Thyroid gland (tissue), 4 donors: ENCODE data around the gene TAF6. TPM values are rescaled to one million over a fixed set of nuclear protein-coding genes. Genes with fewer than 3 reads are reported as not detected.

Experiments
- DNase-seq, 2 donors: peaks; one replicate each; pipeline ENCODE4 v3.0.0-alpha.2; 2019
- H3K27ac ChIP-seq, 3 donors: fragments of 200-600 bp; sonication (generic); 1 replicate in 2 of 3; 2 replicates in 1 of 3; pipeline ENCODE4 v1.5.1; 2016 to 2019; ENCODE audit warnings: mild to moderate bottlenecking in 1 of 3, moderate library complexity in 1 of 3
- H3K27me3 ChIP-seq: fragments of 200-600 bp; sonication (generic); one replicate; pipeline ENCODE4 v1.5.1; 2019
- H3K36me3 ChIP-seq, 2 donors: fragments of 200-600 bp; sonication (generic); one replicate each; pipeline ENCODE4 v1.5.1; 2016 to 2019
- H3K4me1 ChIP-seq, 2 donors: fragments of 200-600 bp; sonication (generic); one replicate each; pipeline ENCODE4 v1.5.1; 2017 to 2019
- H3K4me3 ChIP-seq, 3 donors: fragments of 200-600 bp; sonication (generic); replicated peaks in 1 of 3; 1 replicate in 2 of 3; 2 replicates in 1 of 3; pipeline ENCODE4 v1.5.1; 2016; ENCODE audit warnings: mild to moderate bottlenecking in 1 of 3
- H3K9me3 ChIP-seq: fragments of 200-600 bp; sonication (generic); one replicate; pipeline ENCODE4 v1.5.1; 2017
- CTCF ChIP-seq, 6 experiments: fragments of 200-600 bp in 3 of 6; fragments of 450-650 bp in 3 of 6; sonication (generic) in 3 of 6; IDR thresholded peaks; one replicate each; pipeline ENCODE4 v1.5.1; 2016 to 2019; ENCODE audit warnings: antibody characterized with exemption in 6 of 6, mild to moderate bottlenecking in 2 of 6, inconsistent platforms in 1 of 6, moderate library complexity in 1 of 6
- POLR2A ChIP-seq, 2 donors: fragments of 450-650 bp; IDR thresholded peaks; one replicate each; pipeline ENCODE4 v1.6.1; 2017; ENCODE audit warnings: antibody characterized with exemption in 2 of 2, mild to moderate bottlenecking in 2 of 2, moderate library complexity in 1 of 2
- WGBS, 2 donors: methylation state at CpG; one replicate each; pipeline ENCODE4 v1.1.5; 2017; 5-methylcytosine and 5-hydroxymethylcytosine counted together
- intact Hi-C: fragments of 100-400 bp; cut with DNase I; formaldehyde crosslinking; loops from one replicate; pipeline ENCODE4 v1.15.1; 2023
- total RNA-seq, 4 donors: library from RNA; depleted of rRNA; stranded (reverse); fragments of >200 nt; gene quantifications; one replicate each; pipeline ENCODE4 v1.2.3, GENCODE V29; 2016

Gene TAF6
- total RNA-seq, 4 donors from 2014 or later = 50.3 to 104 (median 85.2) TPM

DNA sequence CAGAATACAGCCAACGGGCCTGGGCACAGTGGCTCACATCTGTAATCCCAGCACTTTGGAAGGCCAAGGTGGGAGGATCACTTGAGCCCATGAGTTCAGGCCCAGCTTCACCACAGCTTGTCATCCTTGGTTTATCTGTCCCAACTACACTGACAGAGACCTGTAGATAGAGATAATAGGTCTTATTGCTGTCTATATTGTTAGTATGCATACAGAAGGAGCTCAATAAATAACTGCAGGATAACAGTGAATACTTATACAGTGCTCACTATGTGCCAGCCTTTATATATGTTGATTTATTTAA, 1.5 kb upstream of the TAF6 start:
- Histone ChIP-seq H3K4me3 (no peak overlapping the region), H3K27me3 (no peaks in the 10 kb centered on the region), H3K4me1 (peaks cover 7 to 19% of the 10 kb centered on the region in 2 donors), H3K9me3 (no peaks in the 10 kb centered on the region), H3K27ac (peak overlapping the region in 1 of 3 donors; percentile 96), H3K36me3 (no peaks in the 10 kb centered on the region)
- 31 to 53% methylated on average over 1 of the region's 1 CpG for WGBS, 2 donors
- no peak for TF ChIP-seq CTCF (IDR thresholded peaks at IDR 0.05)
- TF ChIP-seq POLR2A (IDR thresholded peaks at IDR 0.05) = no peak
- intact Hi-C loops = no loop called here
- DNase-seq = no peak

DNA sequence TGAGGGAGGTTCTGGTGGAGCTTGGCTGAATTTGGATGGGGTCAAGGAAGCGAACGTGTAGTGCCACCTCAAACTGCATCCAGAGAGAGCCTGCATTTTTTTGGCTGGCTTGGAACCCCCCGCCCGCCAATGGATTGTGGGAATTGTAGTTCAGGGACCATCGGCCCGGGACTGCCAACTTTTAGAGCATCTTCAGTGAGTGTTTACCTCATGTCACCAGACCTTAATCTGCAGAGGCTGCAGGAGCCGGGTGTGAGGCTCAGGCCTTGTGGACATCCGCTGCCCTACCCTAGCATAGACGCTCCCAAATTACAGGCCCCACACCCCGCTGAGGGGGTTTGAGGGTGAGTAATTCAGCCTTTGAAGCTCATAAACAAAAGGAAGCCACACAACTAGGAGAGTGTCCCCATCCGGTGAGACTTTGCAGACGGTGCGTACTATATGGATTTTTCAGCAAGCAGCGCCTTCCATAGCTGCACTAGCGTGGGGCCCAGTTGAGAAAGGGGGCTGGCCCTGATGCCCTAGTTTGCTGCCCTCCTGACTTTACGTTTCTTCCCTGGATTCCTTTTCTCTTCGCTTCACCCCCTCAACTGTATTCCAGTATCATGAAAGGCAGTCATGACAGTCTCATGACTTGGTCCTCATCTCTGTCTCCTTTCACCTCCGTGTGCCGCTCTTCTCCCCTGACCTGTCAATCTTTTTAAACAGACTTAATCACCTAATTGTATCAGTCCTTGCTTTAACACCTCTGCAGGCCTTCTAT, 993 bp upstream of the TAF6 start:
- Histone ChIP-seq H3K36me3 (no peaks in the 10 kb centered on the region), H3K27me3 (no peaks in the 10 kb centered on the region), H3K4me1 (peaks cover 7 to 13% of the 10 kb centered on the region in 2 donors), H3K9me3 (no peaks in the 10 kb centered on the region), H3K27ac (peak overlapping the region in 2 of 3 donors; percentile 81 to 96), H3K4me3 (peak overlapping the region; percentile 27 to 85 (median 40))
- DNase-seq = peak; percentile 50 to 52
- TF ChIP-seq POLR2A (IDR thresholded peaks at IDR 0.05) (no peak), CTCF (IDR thresholded peaks at IDR 0.05) (no peak)
- WGBS, 2 donors = 26 to 36% methylated on average over 12 to 16 of the region's 19 CpGs
- intact Hi-C loops = no loop called here

DNA sequence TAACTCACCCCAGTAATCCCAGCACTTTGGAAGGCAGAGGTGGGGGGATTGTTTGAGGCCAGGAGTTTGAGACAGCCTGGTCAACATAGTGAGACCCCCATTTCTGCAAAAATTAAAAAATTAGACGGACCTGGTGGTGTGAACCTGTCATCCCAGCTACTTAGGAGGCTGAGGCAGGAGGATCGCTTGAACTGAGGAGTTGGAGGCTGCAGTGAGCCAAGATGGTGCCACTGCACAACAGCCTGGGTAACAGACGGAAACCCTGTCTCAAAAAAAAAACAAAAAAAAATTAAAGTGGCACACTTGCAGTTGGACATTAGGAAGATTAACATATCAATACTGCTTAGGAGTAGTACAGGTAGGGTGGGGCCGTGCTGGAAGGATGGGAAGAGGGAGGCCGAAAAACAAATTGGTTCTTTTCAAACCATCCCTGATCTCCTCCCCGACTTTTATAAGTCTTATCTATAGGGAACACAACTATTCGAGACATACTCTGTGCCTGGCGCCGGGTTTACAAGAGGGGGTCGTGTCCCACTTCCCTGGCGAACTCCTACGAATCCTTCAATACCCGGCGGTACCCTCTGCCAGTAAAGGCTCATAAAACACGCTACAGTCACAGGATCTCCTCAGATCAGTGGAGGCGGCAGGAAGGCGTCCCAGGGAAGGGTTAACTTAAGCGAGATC, 628 bp downstream of the TAF6 start:
- WGBS, 2 donors = 26% methylated on average over 15 to 18 of the region's 18 CpGs
- H3K36me3 ChIP-seq = no peaks in the 10 kb centered on the region

DNA sequence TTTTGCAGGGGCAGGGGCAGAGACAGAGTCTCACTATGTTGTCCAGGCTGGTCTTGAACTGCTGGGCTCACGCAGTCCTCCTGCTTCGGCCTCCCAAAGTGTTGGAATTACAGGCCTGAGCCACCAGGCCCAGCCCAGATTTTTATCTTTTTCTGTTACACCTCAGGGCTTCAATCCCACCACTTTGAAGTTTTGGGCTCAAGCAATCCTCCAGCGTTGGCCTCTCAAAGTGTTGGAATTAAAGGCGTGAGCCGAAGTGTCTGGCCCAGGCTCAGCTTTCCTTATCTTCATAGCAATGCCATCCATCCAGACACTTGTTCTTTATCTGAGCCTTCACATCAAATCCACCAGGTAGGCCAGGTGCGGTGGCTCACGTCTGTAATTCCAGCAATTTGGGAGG, 4.1 kb downstream of the TAF6 start:
- intact Hi-C loops = no loop called here
- Histone ChIP-seq H3K27ac (no peak overlapping the region), H3K4me1 (peaks cover under 1 to 5% of the 10 kb centered on the region in 2 donors), H3K9me3 (no peaks in the 10 kb centered on the region), H3K4me3 (no peak overlapping the region), H3K36me3 (peaks cover 16 to 25% of the 10 kb centered on the region in 2 donors), H3K27me3 (no peaks in the 10 kb centered on the region)
- DNase-seq = no peak
- 92 to 95% methylated on average over 7 of the region's 7 CpGs for WGBS, 2 donors
- TF ChIP-seq CTCF (IDR thresholded peaks at IDR 0.05) (no peak), POLR2A (IDR thresholded peaks at IDR 0.05) (no peak)

More for the DNA sequence above, 628 bp downstream of the TAF6 start:
- no peaks in the 10 kb centered on the region for H3K27me3 ChIP-seq
- H3K27ac ChIP-seq = peak overlapping the region in 2 of 3 donors; percentile 81 to 96
- TF ChIP-seq POLR2A (IDR thresholded peaks at IDR 0.05) = no peak
- TF ChIP-seq CTCF (IDR thresholded peaks at IDR 0.05) = no peak
- H3K9me3 ChIP-seq = no peaks in the 10 kb centered on the region
- no peak for DNase-seq
- peaks cover 7 to 12% of the 10 kb centered on the region in 2 donors for H3K4me1 ChIP-seq
- intact Hi-C loops = no loop called here
- H3K4me3 ChIP-seq = peak overlapping the region; percentile 30 to 85 (median 77)

- Histone ChIP-seq H3K9me3 (no peaks in the 10 kb centered on the region), H3K27me3 (no peaks in the 10 kb centered on the region), H3K4me3 (no peak overlapping the region), H3K4me1 (no peaks in the 10 kb centered on the region), H3K27ac (no peak overlapping the region), H3K36me3 (peaks cover 27 to 34% of the 10 kb centered on the region in 2 donors)
- WGBS, 2 donors = 96% methylated on average over 5 to 10 of the region's 13 CpGs
- intact Hi-C loops = no loop called here
- DNase-seq = no peak
- TF ChIP-seq CTCF (IDR thresholded peaks at IDR 0.05) = no peak
- TF ChIP-seq POLR2A (IDR thresholded peaks at IDR 0.05) = no peak
Measured at GRCh38 chr7:100111914-100112313, 7.2 kb downstream of the TAF6 start.
